ENCODE data around the gene ARL6IP1.

- TF ChIP-seq CTCF (IDR thresholded peaks at IDR 0.05): peak; percentile 92 to 97 (median 94)
- peak; percentile 97 to 99 for TF ChIP-seq POLR2A (IDR thresholded peaks at IDR 0.05)
Measured at GRCh38 chr16:18801145-18801972, at the start of gene ARL6IP1.

All from uterus (tissue), 2 donors.